Measurements from ENCODE around the gene GPR78. TPM values are rescaled to one million over a fixed set of nuclear protein-coding genes. Genes with fewer than 3 reads are reported as not detected.

GPR78 gene
- total and polyA plus RNA-seq, 4 donors = 0.05 to 0.28 TPM; not detected in 2

- no peak for TF ChIP-seq CTCF (IDR thresholded peaks at IDR 0.05; ENCODE audit: control extremely low read depth, extremely low read depth)
- DNase-seq = peak in 1 of 3 donors; percentile 4
- Histone ChIP-seq H3K4me3 (no peak overlapping the region), H3K27ac (ENCODE audit: low read depth in 1 of 2, low read length in 1 of 2) (no peak overlapping the region), H3K36me3 (ENCODE audit: control insufficient read depth in 4 of 4, insufficient read depth in 4 of 4, low read length in 4 of 4) (no peaks in the 10 kb centered on the region), H3K4me1 (ENCODE audit: control insufficient read depth in 5 of 5, insufficient read depth in 5 of 5, low read length in 5 of 5) (peaks cover 0 to 6% (median 3%) of the 10 kb centered on the region in 5 donors), H3K27me3 (ENCODE audit: control insufficient read depth in 3 of 3, insufficient read depth in 3 of 3, low read length in 2 of 3) (no peaks in the 10 kb centered on the region), H3K9me3 (ENCODE audit: control insufficient read depth in 4 of 4, insufficient read depth in 3 of 4, low read length in 3 of 4) (no peaks in the 10 kb centered on the region), H3K9ac (ENCODE audit: insufficient read depth in 1 of 2, low read length in 2 of 2) (no peak overlapping the region)
- ATAC-seq (ENCODE audit: insufficient read depth, low FRiP score) = no peak
- WGBS, 2 donors = 83 to 93% methylated on average over 17 of the region's 17 CpGs
Measured at GRCh38 chr4:8541981-8542715, 38.0 kb upstream of the GPR78 start.

- no peaks in the 10 kb centered on the region for H3K36me3 ChIP-seq (ENCODE audit: control insufficient read depth in 4 of 4, insufficient read depth in 4 of 4, low read length in 4 of 4)
- WGBS, 2 donors = 92% methylated on average over 16 of the region's 16 CpGs
- H3K27ac ChIP-seq (ENCODE audit: low read depth in 1 of 2, low read length in 1 of 2) = no peak overlapping the region
- no peak overlapping the region for H3K9ac ChIP-seq (ENCODE audit: insufficient read depth in 1 of 2, low read length in 2 of 2)
- no peak for ATAC-seq (ENCODE audit: insufficient read depth, low FRiP score)
- DNase-seq = no peak
- no peaks in the 10 kb centered on the region for H3K4me1 ChIP-seq (ENCODE audit: control insufficient read depth in 5 of 5, insufficient read depth in 5 of 5, low read length in 5 of 5)
- no peaks in the 10 kb centered on the region for H3K27me3 ChIP-seq (ENCODE audit: control insufficient read depth in 3 of 3, insufficient read depth in 3 of 3, low read length in 2 of 3)
- H3K9me3 ChIP-seq (ENCODE audit: control insufficient read depth in 4 of 4, insufficient read depth in 3 of 4, low read length in 3 of 4) = no peaks in the 10 kb centered on the region
- no peak for TF ChIP-seq CTCF (IDR thresholded peaks at IDR 0.05; ENCODE audit: control extremely low read depth, extremely low read depth)
- H3K4me3 ChIP-seq = no peak overlapping the region
Measured at GRCh38 chr4:8542776-8543525, 37.2 kb upstream of the GPR78 start.

GRCh38 chr4:8543623-8544022, 36.6 kb upstream of the GPR78 start:
- Histone ChIP-seq H3K4me3 (no peak overlapping the region), H3K27me3 (ENCODE audit: control insufficient read depth in 3 of 3, insufficient read depth in 3 of 3, low read length in 2 of 3) (no peaks in the 10 kb centered on the region), H3K4me1 (ENCODE audit: control insufficient read depth in 5 of 5, insufficient read depth in 5 of 5, low read length in 5 of 5) (no peaks in the 10 kb centered on the region), H3K36me3 (ENCODE audit: control insufficient read depth in 4 of 4, insufficient read depth in 4 of 4, low read length in 4 of 4) (no peaks in the 10 kb centered on the region), H3K27ac (ENCODE audit: low read depth in 1 of 2, low read length in 1 of 2) (no peak overlapping the region), H3K9me3 (ENCODE audit: control insufficient read depth in 4 of 4, insufficient read depth in 3 of 4, low read length in 3 of 4) (no peaks in the 10 kb centered on the region), H3K9ac (ENCODE audit: insufficient read depth in 1 of 2, low read length in 2 of 2) (no peak overlapping the region)
- no peak for DNase-seq
- no peak for ATAC-seq (ENCODE audit: insufficient read depth, low FRiP score)
- 80 to 90% methylated on average over 10 of the region's 10 CpGs for WGBS, 2 donors
- no peak for TF ChIP-seq CTCF (IDR thresholded peaks at IDR 0.05; ENCODE audit: control extremely low read depth, extremely low read depth)
